ENCODE results near the gene GMDS.

DNA sequence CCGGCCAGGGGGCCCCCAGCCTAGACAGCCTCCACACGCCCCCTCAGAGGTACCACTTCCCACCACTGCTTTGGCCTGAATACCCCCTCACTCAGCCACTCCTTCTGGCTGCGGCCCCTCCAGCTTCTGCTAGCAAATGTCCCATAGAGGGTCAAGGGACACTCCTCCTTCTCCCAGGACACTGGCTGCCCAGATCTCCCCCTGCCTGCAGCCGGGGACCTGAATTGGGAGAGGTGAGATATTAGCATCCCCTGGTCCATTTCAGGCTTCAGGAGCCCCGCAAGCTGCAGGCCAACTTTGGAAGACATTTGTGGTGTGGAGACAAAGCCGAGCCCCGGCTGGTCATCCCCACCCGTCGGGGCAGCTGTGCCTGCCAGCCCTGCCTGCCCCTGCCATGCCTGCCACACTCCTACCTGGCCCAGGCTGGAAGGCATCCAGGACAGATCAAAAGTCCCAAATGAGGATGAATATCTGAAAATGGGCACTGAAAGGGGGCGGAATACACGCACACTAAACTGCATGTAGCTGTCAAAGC is 668.2 kb downstream of the GMDS start:
- TF ChIP-seq NFE2L1 (CRISPR knock-in tag; IDR thresholded peaks at IDR 0.05) (no peak), GABPB1 (CRISPR knock-in tag; IDR thresholded peaks at IDR 0.05) (no peak), STAT6 (CRISPR knock-in tag; conservative IDR thresholded peaks at IDR 0.05; ENCODE audit: low read depth) (no peak), CREM (CRISPR knock-in tag; IDR thresholded peaks at IDR 0.05) (no peak), JUN (CRISPR knock-in tag; IDR thresholded peaks at IDR 0.05) (no peak), ZNF263 (CRISPR knock-in tag; IDR thresholded peaks at IDR 0.05; ENCODE audit: low read depth) (no peak)
- TF ChIP-seq, protein P1, sequence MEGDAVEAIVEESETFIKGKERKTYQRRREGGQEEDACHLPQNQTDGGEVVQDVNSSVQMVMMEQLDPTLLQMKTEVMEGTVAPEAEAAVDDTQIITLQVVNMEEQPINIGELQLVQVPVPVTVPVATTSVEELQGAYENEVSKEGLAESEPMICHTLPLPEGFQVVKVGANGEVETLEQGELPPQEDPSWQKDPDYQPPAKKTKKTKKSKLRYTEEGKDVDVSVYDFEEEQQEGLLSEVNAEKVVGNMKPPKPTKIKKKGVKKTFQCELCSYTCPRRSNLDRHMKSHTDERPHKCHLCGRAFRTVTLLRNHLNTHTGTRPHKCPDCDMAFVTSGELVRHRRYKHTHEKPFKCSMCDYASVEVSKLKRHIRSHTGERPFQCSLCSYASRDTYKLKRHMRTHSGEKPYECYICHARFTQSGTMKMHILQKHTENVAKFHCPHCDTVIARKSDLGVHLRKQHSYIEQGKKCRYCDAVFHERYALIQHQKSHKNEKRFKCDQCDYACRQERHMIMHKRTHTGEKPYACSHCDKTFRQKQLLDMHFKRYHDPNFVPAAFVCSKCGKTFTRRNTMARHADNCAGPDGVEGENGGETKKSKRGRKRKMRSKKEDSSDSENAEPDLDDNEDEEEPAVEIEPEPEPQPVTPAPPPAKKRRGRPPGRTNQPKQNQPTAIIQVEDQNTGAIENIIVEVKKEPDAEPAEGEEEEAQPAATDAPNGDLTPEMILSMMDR (IDR thresholded peaks at IDR 0.05), result no peak
- TF ChIP-seq, protein P2, sequence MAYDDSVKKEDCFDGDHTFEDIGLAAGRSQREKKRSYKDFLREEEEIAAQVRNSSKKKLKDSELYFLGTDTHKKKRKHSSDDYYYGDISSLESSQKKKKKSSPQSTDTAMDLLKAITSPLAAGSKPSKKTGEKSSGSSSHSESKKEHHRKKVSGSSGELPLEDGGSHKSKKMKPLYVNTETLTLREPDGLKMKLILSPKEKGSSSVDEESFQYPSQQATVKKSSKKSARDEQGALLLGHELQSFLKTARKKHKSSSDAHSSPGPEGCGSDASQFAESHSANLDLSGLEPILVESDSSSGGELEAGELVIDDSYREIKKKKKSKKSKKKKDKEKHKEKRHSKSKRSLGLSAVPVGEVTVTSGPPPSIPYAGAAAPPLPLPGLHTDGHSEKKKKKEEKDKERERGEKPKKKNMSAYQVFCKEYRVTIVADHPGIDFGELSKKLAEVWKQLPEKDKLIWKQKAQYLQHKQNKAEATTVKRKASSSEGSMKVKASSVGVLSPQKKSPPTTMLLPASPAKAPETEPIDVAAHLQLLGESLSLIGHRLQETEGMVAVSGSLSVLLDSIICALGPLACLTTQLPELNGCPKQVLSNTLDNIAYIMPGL (CRISPR knock-in tag; IDR thresholded peaks at IDR 0.05), result no peak

Measured in WTC11 (cell line).